GM19397 (cell line): ENCODE data around the gene DGUOK.

Experiments
- ATAC-seq: cut with Tn5 transposase; IDR thresholded peaks from one replicate; pipeline ENCODE4 v1.9.1; 2021; ENCODE audit warnings: mild to moderate bottlenecking, moderate library complexity; ENCODE audit not compliant: unreplicated experiment

The DGUOK gene

GRCh38 chr2:73993778-73994177, 67.1 kb downstream of the DGUOK start:
- ATAC-seq, result no peak

DNA sequence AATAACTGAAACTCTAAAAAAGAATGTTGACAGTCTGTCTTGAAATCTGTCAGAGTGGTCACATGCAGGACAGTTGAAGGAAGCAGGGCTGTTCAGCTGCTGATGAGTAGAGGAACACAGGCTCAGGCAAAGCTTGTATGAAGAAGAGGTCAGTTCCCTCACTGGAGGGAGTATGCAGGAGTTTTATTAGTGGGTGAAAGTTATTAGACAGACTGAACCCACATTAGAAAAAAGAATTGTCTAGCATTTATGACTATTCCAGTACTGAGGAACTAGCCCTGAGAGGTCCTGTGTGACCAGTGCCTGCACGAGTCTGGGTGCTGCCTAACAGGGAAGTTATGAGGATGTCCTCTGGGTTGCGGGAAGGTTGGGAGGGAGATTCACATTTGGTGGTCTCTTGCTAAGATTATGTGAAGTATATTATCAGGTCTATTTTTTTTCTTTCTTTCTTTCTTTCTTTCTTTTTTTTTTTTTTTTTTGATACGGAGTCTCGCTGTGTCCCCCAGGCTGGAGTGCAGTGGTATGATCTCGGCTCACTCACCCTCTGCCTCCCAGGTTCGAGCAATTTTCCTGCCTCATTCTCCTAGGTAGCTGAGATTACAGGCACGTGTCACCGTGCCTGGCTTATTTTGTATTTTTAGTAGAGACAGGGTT, 67.6 kb downstream of the DGUOK start:
- ATAC-seq, result no peak

- ATAC-seq, result no peak
Observed at GRCh38 chr2:73995810-73996209, 69.1 kb downstream of the DGUOK start.

- ATAC-seq, result no peak
Observed at GRCh38 chr2:73997813-73998212, 71.1 kb downstream of the DGUOK start.

DNA sequence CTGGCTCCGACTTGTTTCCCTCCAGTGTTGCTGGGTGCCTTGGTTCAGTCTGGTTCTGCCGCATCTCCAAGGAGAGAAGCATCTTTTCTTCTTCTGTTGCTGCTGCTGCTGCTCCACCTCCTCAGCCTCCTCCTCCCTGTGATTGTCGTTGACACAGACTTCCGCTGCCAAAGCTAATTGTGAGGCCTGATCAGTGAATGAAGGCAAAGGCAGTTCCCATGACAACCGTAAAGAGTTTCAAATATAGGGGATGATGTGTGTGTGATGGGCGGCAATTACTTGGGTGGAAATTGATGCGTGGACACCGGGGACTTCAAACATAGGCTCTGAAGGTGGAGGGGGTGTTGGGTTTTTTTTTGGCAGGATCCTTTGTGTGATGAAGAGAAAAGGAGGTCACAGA, 71.8 kb downstream of the DGUOK start:
- no peak for ATAC-seq

GRCh38 chr2:73998933-73999332, 72.3 kb downstream of the DGUOK start:
- ATAC-seq, result no peak

GRCh38 chr2:73999881-74000597, 73.4 kb downstream of the DGUOK start:
- no peak for ATAC-seq

- ATAC-seq, result no peak
Observed at GRCh38 chr2:74000666-74001065, 74.0 kb downstream of the DGUOK start.

GRCh38 chr2:74001121-74001520, 74.4 kb downstream of the DGUOK start:
- no peak for ATAC-seq

GRCh38 chr2:74001781-74002504, 75.3 kb downstream of the DGUOK start:
- peak; percentile 49 for ATAC-seq

DNA sequence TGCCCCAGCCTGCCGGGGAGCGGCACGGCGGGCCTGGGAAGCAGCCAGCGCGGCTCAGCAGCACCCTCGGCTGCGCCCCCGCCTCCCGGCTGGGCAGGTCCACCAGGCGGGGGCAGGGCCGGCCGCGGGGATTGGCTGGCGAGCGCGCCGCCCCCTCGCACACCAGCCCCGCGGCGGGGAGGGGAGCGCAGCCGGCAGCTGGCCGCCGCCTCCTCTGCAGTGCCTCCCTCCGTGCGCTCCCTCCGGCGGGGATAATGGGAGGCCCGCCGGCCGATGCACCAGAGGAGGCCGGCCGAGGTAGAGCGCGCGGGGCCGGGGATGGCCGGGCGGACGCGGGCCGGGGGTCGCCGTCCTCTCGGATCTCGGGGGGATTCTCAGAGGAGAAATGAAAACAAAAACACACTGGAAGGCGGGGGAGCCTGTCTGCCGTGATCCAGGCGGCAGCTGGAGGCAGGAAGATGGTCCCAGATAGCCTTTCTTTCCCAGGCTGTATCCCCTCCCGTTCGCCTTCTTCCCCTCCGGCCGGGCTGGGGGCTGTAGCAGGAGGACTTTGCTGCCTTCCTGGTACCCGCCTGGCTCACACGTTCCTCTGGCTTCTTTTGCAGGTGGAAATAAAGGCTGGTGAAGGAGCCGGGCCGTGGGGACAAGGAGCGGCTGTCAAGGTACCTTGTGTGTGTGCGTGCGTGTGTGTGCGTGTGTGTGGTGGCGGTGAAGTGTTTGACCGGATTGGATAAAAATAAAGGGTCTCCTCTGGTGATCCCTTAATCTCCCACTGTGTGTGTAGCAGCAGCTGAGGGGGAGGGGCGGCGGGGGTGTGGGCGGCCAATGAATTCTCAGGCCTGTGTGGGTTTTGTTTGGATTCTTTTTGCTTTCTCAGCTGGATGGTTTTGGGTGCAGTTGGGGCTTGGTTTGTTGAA, 76.1 kb downstream of the DGUOK start:
- peak; percentile 97 for ATAC-seq

GRCh38 chr2:74003494-74004211, 77.0 kb downstream of the DGUOK start:
- ATAC-seq, result no peak

GRCh38 chr2:74004212-74005182, 77.8 kb downstream of the DGUOK start:
- ATAC-seq, result no peak

DNA sequence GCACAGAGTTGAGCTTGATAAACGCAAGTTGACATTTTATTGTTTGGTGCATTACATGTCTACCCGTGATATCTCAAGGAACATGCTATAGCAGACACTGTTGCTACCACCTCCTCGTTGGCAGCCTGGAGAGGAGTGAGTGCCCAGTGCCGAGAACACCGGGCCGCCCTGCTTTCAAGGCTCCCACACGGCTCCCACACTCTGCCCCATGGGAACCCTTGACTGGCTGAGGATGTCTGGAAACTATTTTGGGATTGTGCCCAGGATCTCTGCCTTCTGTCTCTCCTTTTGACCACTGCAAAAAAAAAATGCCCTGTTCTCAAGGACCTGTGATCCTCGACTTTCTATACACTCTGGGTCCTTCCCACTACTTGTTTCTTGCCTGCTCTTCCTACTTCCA, 79.1 kb downstream of the DGUOK start:
- ATAC-seq, result no peak

DNA sequence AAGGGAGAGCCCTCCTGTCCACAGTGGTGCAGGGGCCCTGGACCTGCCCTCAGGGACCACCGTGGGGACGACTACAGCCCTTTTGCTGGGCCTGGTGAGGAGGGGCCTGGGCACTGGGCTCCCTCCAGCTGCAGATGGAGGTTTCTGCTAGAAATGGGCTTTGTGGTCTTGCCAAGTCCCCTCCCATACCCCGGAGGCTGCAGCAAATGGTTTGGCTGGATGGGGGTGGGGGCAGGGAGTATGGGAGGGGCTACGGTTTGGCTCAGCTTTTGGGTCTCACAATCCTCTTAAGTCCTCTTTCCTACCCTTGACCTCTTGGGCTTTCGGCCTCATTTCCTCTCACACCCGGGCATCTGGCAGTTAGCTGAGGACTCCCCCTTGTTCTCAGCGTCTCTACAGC, 79.8 kb downstream of the DGUOK start:
- ATAC-seq, result no peak

DNA sequence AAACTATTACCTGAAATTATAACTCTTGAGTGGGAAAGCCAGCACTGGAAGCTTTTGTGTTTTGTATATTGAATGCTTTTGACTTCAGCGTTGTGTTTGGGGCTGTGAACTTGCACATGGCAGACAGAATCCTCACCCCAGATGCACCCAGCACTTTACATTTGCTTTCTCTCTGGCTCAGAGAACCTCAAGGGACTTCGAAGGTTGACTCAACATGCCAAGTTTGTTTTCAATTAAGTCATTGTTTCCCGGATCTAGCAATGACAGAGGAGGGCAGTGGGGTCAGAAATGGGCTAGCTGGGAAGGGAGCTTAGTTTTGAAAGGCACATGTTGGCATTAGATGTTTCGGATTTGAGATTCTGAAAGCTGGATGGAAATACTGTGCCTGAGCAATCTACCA, 80.4 kb downstream of the DGUOK start:
- ATAC-seq, result no peak

GRCh38 chr2:74007711-74008110, 81.0 kb downstream of the DGUOK start:
- no peak for ATAC-seq
